ENCODE results near the gene ADAP2. TPM values are rescaled to one million over a fixed set of nuclear protein-coding genes. Genes with fewer than 3 reads are reported as not detected.
A peak's percentile ranks its signal among the peaks of the same experiment; 100 is the strongest.

ADAP2 gene
- total RNA-seq, 2 experiments from 2014 or later = 0.89 to 1.6 TPM

DNA sequence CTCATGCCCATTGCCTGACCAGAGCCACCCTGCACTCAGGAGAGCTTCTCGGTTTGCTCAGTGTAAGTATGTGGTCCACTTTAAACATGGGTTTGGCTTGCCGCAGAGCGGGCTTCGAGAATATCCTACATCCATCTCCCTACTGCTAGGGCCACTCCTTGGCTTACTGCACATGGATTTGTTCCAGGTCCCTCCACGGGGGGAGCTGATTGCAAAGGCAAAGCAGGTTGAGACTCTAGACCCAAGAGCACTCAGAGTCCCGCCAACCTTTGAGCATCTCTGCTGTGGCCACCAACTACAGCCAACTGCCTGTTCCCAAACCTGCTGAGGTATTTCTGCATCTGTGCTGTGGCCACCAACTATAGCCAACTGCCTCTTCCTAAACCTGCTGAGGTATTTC, 75.5 kb downstream of the ADAP2 start:
- Mint-ChIP-seq H3K36me3 (peaks cover 15% of the 10 kb centered on the region), H3K4me3 (no peak overlapping the region), H3K9me3 (ENCODE audit: low read depth) (no peaks in the 10 kb centered on the region), H3K27me3 (no peaks in the 10 kb centered on the region), H3K4me1 (no peaks in the 10 kb centered on the region), H3K27ac (no peak overlapping the region)
- DNase-seq = no peak
- ATAC-seq = no peak
- CTCF ChIA-PET = interaction anchor here (0.9 to 1.3 kb wide), 2 partner anchors 11 to 26 kb away, joined by 3 to 4 read pairs; partner anchors contain the start of gene RNF135

DNA sequence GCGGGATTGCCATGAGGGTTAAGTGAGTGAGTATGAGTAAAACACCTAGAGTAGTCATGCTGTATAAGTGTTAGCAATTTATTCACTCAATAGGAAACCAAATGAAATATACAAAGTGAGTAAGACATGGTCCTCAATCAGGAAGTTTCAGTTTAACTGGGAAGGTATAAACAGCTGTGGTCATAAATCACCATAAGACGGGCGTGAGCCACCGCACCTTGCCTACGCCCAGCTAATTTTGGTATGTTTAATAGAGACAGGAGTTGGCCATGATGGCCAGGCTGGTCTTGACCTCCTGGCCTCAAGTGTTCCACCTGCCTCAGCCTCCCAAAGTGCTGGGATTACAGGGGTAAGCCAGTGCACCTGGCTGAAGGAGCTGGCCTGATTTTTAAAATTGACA, 76.1 kb downstream of the ADAP2 start:
- no peak overlapping the region for H3K27ac Mint-ChIP-seq
- DNase-seq (no peak), ATAC-seq (no peak)
- no peaks in the 10 kb centered on the region for H3K9me3 Mint-ChIP-seq (ENCODE audit: low read depth)
- peaks cover 15% of the 10 kb centered on the region for H3K36me3 Mint-ChIP-seq
- no peak overlapping the region for H3K4me3 Mint-ChIP-seq
- no peaks in the 10 kb centered on the region for H3K27me3 Mint-ChIP-seq
- H3K4me1 Mint-ChIP-seq = no peaks in the 10 kb centered on the region
- CTCF ChIA-PET = interaction anchor here (0.9 kb wide), 1 partner anchor 27 kb away, joined by 4 read pairs; the partner anchor contains the start of gene RNF135

- DNase-seq (no peak), ATAC-seq (no peak)
- CTCF ChIA-PET = no interaction called here
- H3K36me3 Mint-ChIP-seq = peaks cover 8% of the 10 kb centered on the region
- no peak overlapping the region for H3K27ac Mint-ChIP-seq
- H3K9me3 Mint-ChIP-seq (ENCODE audit: low read depth) = no peaks in the 10 kb centered on the region
- peaks cover 2% of the 10 kb centered on the region for H3K4me1 Mint-ChIP-seq
- H3K27me3 Mint-ChIP-seq = no peaks in the 10 kb centered on the region
- H3K4me3 Mint-ChIP-seq = no peak overlapping the region
Measured at GRCh38 chr17:31002047-31002446, 80.3 kb downstream of the ADAP2 start.

DNA sequence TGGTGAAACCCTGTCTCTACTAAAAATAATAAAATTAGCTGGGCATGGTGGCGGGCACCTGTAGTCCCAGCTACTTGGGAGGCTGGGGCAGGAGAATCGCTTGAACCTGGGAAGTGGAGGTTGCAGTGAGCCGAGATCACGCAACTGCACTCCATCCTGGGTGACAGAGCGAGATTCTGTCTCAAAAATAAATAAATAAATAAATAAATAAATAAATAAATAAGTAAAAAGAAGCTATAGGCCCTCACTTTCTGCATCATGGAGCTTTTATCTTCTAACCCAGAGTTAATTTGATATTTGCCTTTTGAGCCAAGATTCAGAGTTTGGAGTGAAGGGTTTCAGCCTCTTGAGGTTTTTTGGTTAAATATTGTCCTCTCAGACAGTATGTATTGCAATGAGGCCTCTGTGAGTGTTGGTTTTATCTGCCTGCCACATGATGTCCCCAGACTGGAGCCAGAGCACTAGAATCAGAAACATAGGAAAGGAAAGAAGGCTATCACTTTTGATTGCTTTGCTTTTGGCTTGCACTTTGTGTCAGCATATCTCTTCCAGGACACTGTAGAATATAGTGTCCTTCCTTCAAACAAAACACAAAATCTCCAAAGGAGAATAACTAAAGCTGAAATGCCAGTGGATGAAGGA, 81.6 kb downstream of the ADAP2 start:
- no peaks in the 10 kb centered on the region for H3K9me3 Mint-ChIP-seq (ENCODE audit: low read depth)
- no peak overlapping the region for H3K4me3 Mint-ChIP-seq
- DNase-seq (no peak), ATAC-seq (no peak)
- H3K27me3 Mint-ChIP-seq = no peaks in the 10 kb centered on the region
- peaks cover 7% of the 10 kb centered on the region for H3K36me3 Mint-ChIP-seq
- CTCF ChIA-PET = interaction anchor here (1.3 to 1.4 kb wide), 3 partner anchors 9 to 370 kb away, joined by 3 to 4 read pairs (median 3); no protein-coding TSS in a partner anchor
- no peak overlapping the region for H3K27ac Mint-ChIP-seq
- H3K4me1 Mint-ChIP-seq = peaks cover 10% of the 10 kb centered on the region

GRCh38 chr17:31004160-31004559, 82.4 kb downstream of the ADAP2 start:
- no peak for ATAC-seq
- Mint-ChIP-seq H3K4me3 (no peak overlapping the region), H3K27ac (no peak overlapping the region), H3K9me3 (ENCODE audit: low read depth) (no peaks in the 10 kb centered on the region), H3K4me1 (peaks cover 15% of the 10 kb centered on the region), H3K36me3 (peaks cover 5% of the 10 kb centered on the region), H3K27me3 (no peaks in the 10 kb centered on the region)
- CTCF ChIA-PET = interaction anchor here (1.3 to 1.4 kb wide), 3 partner anchors 8 to 369 kb away, joined by 3 to 4 read pairs (median 3); no protein-coding TSS in a partner anchor
- DNase-seq = no peak

DNA sequence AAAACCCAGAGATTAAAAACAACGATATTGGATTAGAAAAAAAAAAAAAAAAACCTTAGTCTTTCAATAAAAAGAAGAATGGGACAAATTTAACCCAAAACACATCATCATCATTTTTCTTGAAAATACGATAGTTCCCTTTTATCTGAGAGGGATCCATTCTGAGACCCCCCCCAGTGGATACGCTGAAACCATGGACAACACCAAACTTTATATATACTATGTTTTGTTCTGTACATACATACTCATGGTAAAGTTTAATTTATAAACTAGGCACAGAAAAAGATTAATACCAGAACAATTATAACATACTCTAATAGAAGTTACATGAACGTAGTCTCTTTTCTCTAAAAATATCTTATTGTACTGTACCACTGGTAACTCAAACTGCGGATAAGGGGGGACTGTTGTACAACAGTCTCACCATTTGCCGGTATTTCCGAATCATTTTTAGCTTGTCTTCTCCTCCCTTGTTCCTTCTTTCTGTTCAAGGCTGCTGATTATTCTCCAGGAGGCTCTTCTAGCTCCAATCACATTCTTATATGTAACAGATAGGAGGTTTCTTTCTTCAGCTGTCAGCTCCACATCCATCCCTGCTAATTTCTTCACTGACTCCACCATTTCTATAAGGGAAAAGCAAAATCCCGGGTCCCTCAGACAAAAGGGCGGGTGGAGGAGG, 86.1 kb downstream of the ADAP2 start:
- H3K4me3 Mint-ChIP-seq = peak overlapping the region; percentile 75
- H3K4me1 Mint-ChIP-seq = peaks cover 20% of the 10 kb centered on the region
- H3K9me3 Mint-ChIP-seq (ENCODE audit: low read depth) = no peaks in the 10 kb centered on the region
- CTCF ChIA-PET = interaction anchor here (0.7 to 1.9 kb wide), 6 partner anchors 11 to 329 kb away, joined by 3 to 6 read pairs (median 4); no protein-coding TSS in a partner anchor
- no peaks in the 10 kb centered on the region for H3K36me3 Mint-ChIP-seq
- DNase-seq (no peak), ATAC-seq (no peak)
- H3K27ac Mint-ChIP-seq = peak overlapping the region; percentile 68
- H3K27me3 Mint-ChIP-seq = peaks cover 2% of the 10 kb centered on the region

DNA sequence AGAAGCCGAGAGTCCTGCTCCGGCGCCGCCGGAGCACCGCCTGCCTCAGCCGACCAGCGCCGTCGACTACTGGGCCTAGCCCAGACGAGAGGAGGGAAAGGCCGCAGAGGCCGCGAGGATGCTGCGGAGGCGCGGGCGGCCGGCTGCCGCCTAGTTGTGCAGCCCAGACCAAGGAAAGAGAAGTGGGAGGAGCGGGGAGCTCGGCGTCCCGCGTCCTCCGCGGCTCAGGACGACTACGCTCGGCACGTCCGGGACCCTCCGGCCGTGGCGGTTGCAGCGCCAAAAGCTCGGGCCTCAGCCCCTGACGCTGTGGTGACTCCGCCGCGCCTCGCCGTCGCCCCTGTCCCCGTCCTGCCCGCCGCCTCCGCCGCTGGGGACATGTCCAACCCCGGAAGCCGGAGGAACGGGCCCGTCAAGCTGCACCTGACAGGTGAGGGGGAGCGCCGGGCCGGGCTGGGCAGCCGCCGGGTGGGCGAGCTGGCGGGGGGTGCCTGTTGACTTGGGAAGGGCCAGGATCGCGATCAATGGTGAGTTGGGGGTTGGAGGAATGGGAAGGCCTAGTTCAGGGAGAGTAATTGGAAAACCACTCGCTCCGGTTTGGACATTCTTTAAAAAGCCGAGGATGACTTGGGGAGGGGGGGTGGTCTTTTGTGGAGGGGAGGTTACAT, 86.8 kb downstream of the ADAP2 start:
- CTCF ChIA-PET = interaction anchor here (0.6 to 1.9 kb wide), 4 partner anchors 12 to 1246 kb away, joined by 3 to 6 read pairs (median 4); no protein-coding TSS in a partner anchor
- Mint-ChIP-seq H3K9me3 (ENCODE audit: low read depth) (no peaks in the 10 kb centered on the region), H3K4me1 (peaks cover 20% of the 10 kb centered on the region), H3K4me3 (peak overlapping the region; percentile 75), H3K36me3 (no peaks in the 10 kb centered on the region), H3K27ac (peak overlapping the region; percentile 68), H3K27me3 (peaks cover 2% of the 10 kb centered on the region)
- ATAC-seq (peak; percentile 85), DNase-seq (peak; percentile 74)

Other genes starting within 250 kb of the ADAP2 start
- 10 to 100 TPM; 52.6 to 58.2 TPM for gene CRLF3, start 97.3 kb upstream of the ADAP2 start, total RNA-seq
- 10 to 100 TPM; 33.7 to 46.3 TPM for gene ATAD5, start 90.0 kb upstream of the ADAP2 start, total RNA-seq
- gene TEFM, start 15.7 kb upstream of the ADAP2 start, total RNA-seq = 10 to 100 TPM; 15.3 to 16.0 TPM
- gene RNF135, start 49.1 kb downstream of the ADAP2 start, total RNA-seq = 1 to 10 TPM; 9.1 to 9.5 TPM
- gene NF1, start 173.0 kb downstream of the ADAP2 start, total RNA-seq = 10 to 100 TPM; 22.1 to 28.6 TPM